ENCODE results near the gene DDI1. TPM values are rescaled to one million over a fixed set of nuclear protein-coding genes. Genes with fewer than 3 reads are reported as not detected.

Gene DDI1
- total and polyA plus RNA-seq, 8 donors = not detected

- TF ChIP-seq, protein P1, sequence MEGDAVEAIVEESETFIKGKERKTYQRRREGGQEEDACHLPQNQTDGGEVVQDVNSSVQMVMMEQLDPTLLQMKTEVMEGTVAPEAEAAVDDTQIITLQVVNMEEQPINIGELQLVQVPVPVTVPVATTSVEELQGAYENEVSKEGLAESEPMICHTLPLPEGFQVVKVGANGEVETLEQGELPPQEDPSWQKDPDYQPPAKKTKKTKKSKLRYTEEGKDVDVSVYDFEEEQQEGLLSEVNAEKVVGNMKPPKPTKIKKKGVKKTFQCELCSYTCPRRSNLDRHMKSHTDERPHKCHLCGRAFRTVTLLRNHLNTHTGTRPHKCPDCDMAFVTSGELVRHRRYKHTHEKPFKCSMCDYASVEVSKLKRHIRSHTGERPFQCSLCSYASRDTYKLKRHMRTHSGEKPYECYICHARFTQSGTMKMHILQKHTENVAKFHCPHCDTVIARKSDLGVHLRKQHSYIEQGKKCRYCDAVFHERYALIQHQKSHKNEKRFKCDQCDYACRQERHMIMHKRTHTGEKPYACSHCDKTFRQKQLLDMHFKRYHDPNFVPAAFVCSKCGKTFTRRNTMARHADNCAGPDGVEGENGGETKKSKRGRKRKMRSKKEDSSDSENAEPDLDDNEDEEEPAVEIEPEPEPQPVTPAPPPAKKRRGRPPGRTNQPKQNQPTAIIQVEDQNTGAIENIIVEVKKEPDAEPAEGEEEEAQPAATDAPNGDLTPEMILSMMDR (IDR thresholded peaks at IDR 0.05) = no peak
- Histone ChIP-seq H3K9me3 (no peaks in the 10 kb centered on the region), H3K36me3 (no peaks in the 10 kb centered on the region), H3K27ac (no peak overlapping the region), H3K4me1 (no peaks in the 10 kb centered on the region), H3K4me3 (no peak overlapping the region), H3K27me3 (no peaks in the 10 kb centered on the region)
- WGBS, 2 donors = 67 to 76% methylated on average over 3 of the region's 3 CpGs
- intact Hi-C loops (cut with DNase I) = no loop called here
- DNase-seq (no peak), ATAC-seq (no peak), FAIRE-seq (no peak)
Observed at GRCh38 chr11:104015649-104016415, 20.6 kb upstream of the DDI1 start.

GRCh38 chr11:104024572-104024971 lies 11.9 kb upstream of the DDI1 start:
- 90 to 92% methylated on average over 2 of the region's 2 CpGs for WGBS, 2 donors
- ATAC-seq = no peak
- Histone ChIP-seq H3K27ac (no peak overlapping the region), H3K9me3 (no peaks in the 10 kb centered on the region), H3K4me1 (peaks cover 0 to 8% (median 5%) of the 10 kb centered on the region in 3 donors), H3K36me3 (no peaks in the 10 kb centered on the region), H3K4me3 (no peak overlapping the region), H3K27me3 (no peaks in the 10 kb centered on the region)
- FAIRE-seq = no peak
- intact Hi-C loops (cut with DNase I) = no loop called here
- TF ChIP-seq, protein P1 (IDR thresholded peaks at IDR 0.05) = no peak
- DNase-seq = no peak

DNA sequence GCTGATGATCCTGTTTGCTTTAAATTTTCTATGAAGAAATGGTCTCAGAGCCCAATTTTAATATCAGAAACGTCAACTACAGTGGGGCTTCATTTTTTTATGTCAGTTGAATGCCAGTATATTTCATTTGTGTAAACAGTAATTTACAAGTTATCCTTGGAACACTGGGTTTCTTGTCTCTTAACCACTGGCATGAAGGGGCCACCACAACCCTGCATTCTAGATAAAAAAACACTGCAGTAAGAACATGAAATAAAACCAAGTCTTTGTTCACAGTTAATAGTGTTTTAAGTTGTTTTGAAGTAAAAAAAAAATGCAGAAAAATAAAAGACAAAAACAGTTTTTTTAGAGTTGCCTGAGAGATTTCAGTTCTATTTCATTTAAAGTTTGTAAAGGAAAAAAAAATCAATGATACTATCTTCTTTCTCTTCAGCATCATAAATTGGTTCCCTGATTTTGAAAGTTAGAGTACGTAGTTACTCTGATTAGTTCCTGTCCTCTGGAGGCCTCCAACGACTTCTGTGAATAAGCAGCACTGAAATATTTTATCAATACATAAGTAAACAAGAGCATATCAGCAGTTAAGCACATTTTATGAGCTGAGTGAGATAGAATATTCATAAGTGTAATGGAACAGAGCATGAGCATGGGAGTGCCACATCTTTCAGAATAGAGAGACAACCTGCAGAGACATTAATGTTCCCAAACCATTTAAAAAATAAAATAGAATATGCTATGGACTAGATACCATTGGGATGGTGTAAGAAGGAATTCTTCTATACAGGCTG lies 7.8 kb upstream of the DDI1 start:
- 18 to 19% methylated on average over 3 of the region's 3 CpGs for WGBS, 2 donors
- intact Hi-C loops (cut with DNase I) = no loop called here

DNA sequence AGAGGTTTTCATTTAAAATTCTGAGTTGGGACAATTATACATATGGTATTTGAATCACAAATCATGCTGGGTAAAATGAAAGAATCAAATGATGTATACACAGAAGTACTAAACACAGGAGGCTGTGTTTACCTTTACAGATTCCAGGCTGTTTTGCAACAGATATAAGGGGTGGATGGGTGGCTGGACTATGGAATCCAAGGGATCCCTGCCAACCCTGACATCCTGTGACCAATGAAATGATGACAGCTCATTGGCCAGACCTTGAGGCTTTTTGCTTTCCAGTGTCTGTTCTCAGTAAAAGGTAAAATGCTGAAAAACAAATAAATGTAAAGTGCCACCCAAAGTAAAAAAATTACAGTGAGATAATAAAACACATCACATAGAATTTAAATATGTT lies 3.3 kb upstream of the DDI1 start:
- ATAC-seq = peak in 1 of 4 donors; percentile 58
- intact Hi-C loops (cut with DNase I) = no loop called here
- H3K27me3 ChIP-seq = no peaks in the 10 kb centered on the region
- H3K9me3 ChIP-seq = no peaks in the 10 kb centered on the region
- no peak for DNase-seq
- H3K27ac ChIP-seq = no peak overlapping the region
- H3K36me3 ChIP-seq = no peaks in the 10 kb centered on the region
- no peak for FAIRE-seq
- H3K4me1 ChIP-seq = peaks cover 0 to 13% (median 5%) of the 10 kb centered on the region in 3 donors
- no peak overlapping the region for H3K4me3 ChIP-seq
- TF ChIP-seq, protein P1 (IDR thresholded peaks at IDR 0.05) = no peak

More for the DNA sequence above, 7.8 kb upstream of the DDI1 start:
- ATAC-seq (no peak), FAIRE-seq (no peak), DNase-seq (no peak)
- H3K9me3 ChIP-seq = no peaks in the 10 kb centered on the region
- peaks cover 0 to 13% (median 5%) of the 10 kb centered on the region in 3 donors for H3K4me1 ChIP-seq
- H3K27me3 ChIP-seq = no peaks in the 10 kb centered on the region
- H3K27ac ChIP-seq = no peak overlapping the region
- H3K4me3 ChIP-seq = no peak overlapping the region
- no peaks in the 10 kb centered on the region for H3K36me3 ChIP-seq
- TF ChIP-seq, protein P1 (IDR thresholded peaks at IDR 0.05) = no peak

Measured in pancreas (tissue), 10 donors.